Thyroid gland (tissue), 4 donors: ENCODE data around the gene TMEM106B. TPM values are rescaled to one million over a fixed set of nuclear protein-coding genes. Genes with fewer than 3 reads are reported as not detected.
"Not testable (repeated sequence)": the region's sequence is repeated elsewhere in the genome, so short reads cannot be mapped to it uniquely, and the experiment has no call there.

Source experiments
- DNase-seq, 2 donors: peaks; one replicate each; pipeline ENCODE4 v3.0.0-alpha.2; 2019
- H3K27ac ChIP-seq, 3 donors: fragments of 200-600 bp; sonication (generic); 1 replicate in 2 of 3; 2 replicates in 1 of 3; pipeline ENCODE4 v1.5.1; 2016 to 2019; ENCODE audit warnings: mild to moderate bottlenecking in 1 of 3, moderate library complexity in 1 of 3
- H3K27me3 ChIP-seq: fragments of 200-600 bp; sonication (generic); one replicate; pipeline ENCODE4 v1.5.1; 2019
- H3K36me3 ChIP-seq, 2 donors: fragments of 200-600 bp; sonication (generic); one replicate each; pipeline ENCODE4 v1.5.1; 2016 to 2019
- H3K4me1 ChIP-seq, 2 donors: fragments of 200-600 bp; sonication (generic); one replicate each; pipeline ENCODE4 v1.5.1; 2017 to 2019
- H3K4me3 ChIP-seq, 3 donors: fragments of 200-600 bp; sonication (generic); replicated peaks in 1 of 3; 1 replicate in 2 of 3; 2 replicates in 1 of 3; pipeline ENCODE4 v1.5.1; 2016; ENCODE audit warnings: mild to moderate bottlenecking in 1 of 3
- H3K9me3 ChIP-seq: fragments of 200-600 bp; sonication (generic); one replicate; pipeline ENCODE4 v1.5.1; 2017
- CTCF ChIP-seq, 6 experiments: fragments of 200-600 bp in 3 of 6; fragments of 450-650 bp in 3 of 6; sonication (generic) in 3 of 6; IDR thresholded peaks; one replicate each; pipeline ENCODE4 v1.5.1; 2016 to 2019; ENCODE audit warnings: antibody characterized with exemption in 6 of 6, mild to moderate bottlenecking in 2 of 6, inconsistent platforms in 1 of 6, moderate library complexity in 1 of 6
- POLR2A ChIP-seq, 2 donors: fragments of 450-650 bp; IDR thresholded peaks; one replicate each; pipeline ENCODE4 v1.6.1; 2017; ENCODE audit warnings: antibody characterized with exemption in 2 of 2, mild to moderate bottlenecking in 2 of 2, moderate library complexity in 1 of 2
- WGBS, 2 donors: methylation state at CpG; one replicate each; pipeline ENCODE4 v1.1.5; 2017; 5-methylcytosine and 5-hydroxymethylcytosine counted together
- intact Hi-C: fragments of 100-400 bp; cut with DNase I; formaldehyde crosslinking; loops from one replicate; pipeline ENCODE4 v1.15.1; 2023
- total RNA-seq, 4 donors: library from RNA; depleted of rRNA; stranded (reverse); fragments of >200 nt; gene quantifications; one replicate each; pipeline ENCODE4 v1.2.3, GENCODE V29; 2016

TMEM106B gene
- total RNA-seq: 100 to 1,000 TPM in 2 of 4 donors, 10 to 100 TPM in 2; 91.4 to 135 (median 108) TPM

DNA sequence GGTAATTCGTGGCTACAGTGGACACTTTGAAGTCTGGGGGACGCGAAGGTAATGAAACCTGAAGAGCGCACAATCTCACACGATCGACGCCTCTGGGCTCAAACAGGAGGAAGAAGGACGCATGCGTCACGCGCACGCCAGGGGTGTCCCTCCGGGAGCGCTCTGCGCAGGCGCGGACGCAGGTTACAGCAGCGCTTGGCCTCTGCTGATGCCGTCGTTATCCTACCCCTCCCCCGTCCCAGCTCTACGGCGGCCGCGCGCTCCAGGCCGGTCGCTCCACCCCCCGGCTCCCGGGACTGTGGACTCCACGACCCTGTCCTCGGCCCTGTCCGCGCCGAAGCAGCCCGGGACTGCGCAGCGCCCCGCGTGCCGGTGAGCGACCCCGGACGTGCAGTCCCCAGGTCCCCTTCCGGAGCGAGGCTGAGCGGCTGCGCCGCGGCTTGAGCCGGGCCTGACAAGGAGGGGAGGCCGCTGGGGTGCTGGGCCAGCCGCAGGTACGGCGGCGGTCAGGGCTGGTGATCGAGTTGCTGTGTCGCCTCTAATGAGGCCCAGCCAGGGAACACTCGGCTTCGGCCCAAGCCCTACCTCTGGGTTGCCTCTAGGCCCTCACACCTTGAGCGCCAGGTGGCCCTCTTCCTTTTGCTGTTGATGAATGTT, at the start of gene TMEM106B:
TSS of gene TMEM106B (plus strand) at position 241 of the 657 bp plus-strand sequence. CDS start 3,517 bp downstream, outside the sequence.
- DNase-seq: peak; percentile 98 to 99
- 0% methylated on average over 23 to 24 of the region's 62 CpGs for WGBS, 2 donors
- TF ChIP-seq CTCF (IDR thresholded peaks at IDR 0.05): peak in 3 of 6 experiments; percentile 7 to 12 (median 9)
- peak; percentile 6 to 94 for TF ChIP-seq POLR2A (IDR thresholded peaks at IDR 0.05)
- Histone ChIP-seq H3K4me1 (peaks cover 6 to 18% of the 10 kb centered on the region in 2 donors), H3K36me3 (no peaks in the 10 kb centered on the region), H3K4me3 (peak within 1 kb of the TSS; percentile 54 to 78 (median 66)), H3K27ac (peak within 1 kb of the TSS; percentile 94 to 99 (median 97)), H3K27me3 (no peaks in the 10 kb centered on the region), H3K9me3 (no peaks in the 10 kb centered on the region)
- intact Hi-C loops: no loop called here

DNA sequence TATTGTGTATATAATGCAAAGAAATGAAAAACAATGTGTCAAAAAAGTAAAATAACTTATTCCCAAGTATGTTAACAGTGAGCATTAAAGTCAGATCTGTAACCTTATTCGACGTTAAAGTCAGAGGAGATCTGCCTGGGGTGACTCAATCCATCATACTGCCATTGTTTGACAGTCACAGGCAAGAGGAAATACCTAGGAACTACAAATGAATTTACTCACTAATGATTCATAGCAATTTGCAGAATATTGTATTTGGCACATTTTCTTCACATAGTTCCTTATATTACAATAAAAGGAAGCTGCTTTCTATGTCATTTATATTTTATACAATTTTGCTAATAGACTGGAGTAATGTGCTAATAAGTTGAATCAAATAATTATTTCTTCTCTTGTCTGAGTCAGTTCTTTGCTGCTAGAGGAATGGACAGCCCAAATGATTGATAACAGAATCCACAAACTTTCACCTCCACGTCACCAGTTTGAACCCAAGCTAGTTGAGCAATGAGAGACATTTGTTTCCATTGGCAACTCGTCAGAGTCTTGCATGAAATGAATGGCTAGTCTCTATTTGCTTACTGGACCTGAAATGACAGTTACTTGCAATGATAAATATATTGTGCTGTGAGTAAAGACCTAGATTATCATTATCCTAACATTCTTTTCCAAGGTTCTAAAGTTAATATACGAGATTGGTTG, 48.5 kb upstream of the TMEM106B start:
- 58 to 59% methylated on average over 5 of the region's 5 CpGs for WGBS, 2 donors
- H3K4me3 ChIP-seq: no peak overlapping the region
- H3K27ac ChIP-seq: no peak overlapping the region
- H3K27me3 ChIP-seq: no peaks in the 10 kb centered on the region
- H3K4me1 ChIP-seq: no peaks in the 10 kb centered on the region
- no peaks in the 10 kb centered on the region for H3K9me3 ChIP-seq
- no peaks in the 10 kb centered on the region for H3K36me3 ChIP-seq
- intact Hi-C loops: no loop called here
- no peak for DNase-seq
- TF ChIP-seq CTCF (IDR thresholded peaks at IDR 0.05) (no peak), POLR2A (IDR thresholded peaks at IDR 0.05) (no peak)

DNA sequence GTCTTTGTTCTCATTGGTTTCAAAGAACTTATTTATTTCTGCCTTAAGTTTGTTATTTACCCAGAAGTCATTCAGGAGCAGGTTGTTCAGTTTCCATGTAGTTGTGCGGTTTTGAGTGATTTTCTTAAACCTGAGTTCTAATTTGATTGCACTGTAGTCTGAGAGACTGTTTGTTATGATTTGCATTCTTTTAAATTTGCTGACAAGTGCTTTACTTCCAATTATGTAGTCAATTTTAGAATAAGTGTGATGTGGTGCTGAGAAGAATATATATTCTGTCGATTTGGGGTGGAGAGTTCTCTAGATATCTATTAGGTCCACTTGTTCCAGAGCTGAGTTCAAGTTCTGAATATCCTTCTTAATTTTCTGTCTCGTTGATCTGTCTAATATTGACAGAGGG, 43.0 kb upstream of the TMEM106B start:
- H3K27me3 ChIP-seq, DNase-seq, H3K36me3 ChIP-seq, H3K4me1 ChIP-seq, intact Hi-C loops, H3K9me3 ChIP-seq, H3K27ac ChIP-seq, H3K4me3 ChIP-seq: not testable (repeated sequence)
- WGBS, 2 donors: 91% methylated on average over 3 of the region's 3 CpGs

GRCh38 chr7:12169981-12170820, 40.9 kb upstream of the TMEM106B start:
- intact Hi-C loops, H3K27me3 ChIP-seq, H3K36me3 ChIP-seq, H3K4me1 ChIP-seq, H3K9me3 ChIP-seq, H3K4me3 ChIP-seq, H3K27ac ChIP-seq: not testable (repeated sequence)
- WGBS, 2 donors: 60 to 77% methylated on average over 6 of the region's 6 CpGs
- DNase-seq: peak; percentile 38 to 44

- Histone ChIP-seq H3K4me1 (no peaks in the 10 kb centered on the region), H3K27ac (no peak overlapping the region), H3K4me3 (no peak overlapping the region), H3K9me3 (no peaks in the 10 kb centered on the region), H3K36me3 (no peaks in the 10 kb centered on the region), H3K27me3 (no peaks in the 10 kb centered on the region)
- WGBS, 2 donors: 72 to 81% methylated on average over 2 of the region's 2 CpGs
- intact Hi-C loops: no loop called here
- no peak for DNase-seq
- TF ChIP-seq POLR2A (IDR thresholded peaks at IDR 0.05) (no peak), CTCF (IDR thresholded peaks at IDR 0.05) (no peak)
Measured at GRCh38 chr7:12173671-12174070, 37.4 kb upstream of the TMEM106B start.
